Measurements from ENCODE around the gene KANK3.
"Not testable (repeated sequence)": the region's sequence is repeated elsewhere in the genome, so short reads cannot be mapped to it uniquely, and the experiment has no call there.

Gene KANK3

DNA sequence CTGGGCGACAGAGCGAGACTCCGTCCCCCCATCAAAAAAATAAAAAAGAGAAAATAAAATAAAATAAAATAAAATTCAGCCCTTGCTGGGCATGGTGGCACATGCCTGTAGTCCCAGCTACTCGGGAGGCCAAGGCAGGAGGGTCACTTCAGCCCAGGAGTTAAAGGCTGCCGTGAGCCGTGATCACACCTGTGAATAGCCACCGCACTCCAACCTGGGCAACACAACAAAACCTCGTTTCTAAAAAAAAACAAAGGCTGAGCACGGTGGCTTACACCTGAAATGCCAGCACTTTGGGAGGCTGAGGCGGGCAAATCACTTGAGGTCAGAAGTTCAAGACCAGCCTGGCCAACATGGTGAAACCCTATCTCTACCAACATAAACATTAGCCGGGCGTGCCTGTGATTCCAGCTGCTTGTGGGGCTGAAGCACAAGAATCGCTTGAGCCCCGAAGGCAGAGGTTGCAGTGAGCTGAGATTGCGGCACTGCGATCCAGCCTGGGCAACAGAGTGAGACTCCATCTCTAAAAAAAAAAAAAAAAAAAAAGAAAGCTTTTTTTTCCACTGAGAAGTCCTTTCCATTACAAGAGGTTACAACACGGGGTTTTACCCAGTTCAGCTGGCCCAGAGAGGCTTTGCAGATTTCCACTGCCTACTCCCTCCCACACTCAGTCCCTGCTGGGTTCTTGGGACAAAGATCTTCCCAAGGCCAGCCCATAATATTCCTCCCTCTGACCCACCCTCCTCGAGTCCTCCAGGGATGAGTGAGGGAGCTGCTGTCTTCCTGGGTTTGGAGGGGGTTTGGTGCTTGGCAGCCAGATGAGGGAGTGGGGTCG is 27.3 kb upstream of the KANK3 start:
- DNase-seq, result no peak

DNA sequence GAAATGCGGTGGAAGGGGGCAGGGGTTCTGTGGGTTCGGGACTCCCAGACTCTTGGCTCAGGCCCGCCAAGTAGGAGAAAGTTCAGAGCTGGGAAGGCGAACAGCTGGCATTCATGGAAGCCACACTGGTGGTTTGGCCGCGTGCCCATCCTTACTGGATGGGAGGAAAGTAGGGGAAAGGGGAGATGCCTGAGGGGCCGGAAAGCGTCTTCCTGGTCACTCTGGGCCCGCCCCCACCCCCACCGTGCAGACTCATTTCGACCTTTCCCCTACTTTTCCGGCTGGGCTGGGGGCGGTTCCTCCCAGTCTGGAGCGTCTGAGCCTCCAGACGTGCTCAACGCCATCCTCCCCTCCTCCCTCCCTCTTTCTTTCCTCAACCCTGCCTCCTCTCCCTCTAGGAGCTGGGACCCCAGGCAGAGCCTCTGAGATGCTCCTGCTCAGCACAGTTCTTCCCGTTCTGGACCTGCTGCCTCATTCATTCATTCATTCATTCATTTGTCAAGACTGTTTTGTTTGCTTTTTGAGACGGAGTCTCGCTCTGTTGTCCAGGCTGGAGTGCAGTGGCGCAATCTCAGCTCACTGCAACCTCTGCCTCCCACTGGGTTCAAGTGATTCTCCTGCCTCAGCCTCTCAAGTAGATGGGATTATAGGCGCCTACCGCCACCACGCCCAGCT is 24.4 kb upstream of the KANK3 start:
- no peak for DNase-seq

DNA sequence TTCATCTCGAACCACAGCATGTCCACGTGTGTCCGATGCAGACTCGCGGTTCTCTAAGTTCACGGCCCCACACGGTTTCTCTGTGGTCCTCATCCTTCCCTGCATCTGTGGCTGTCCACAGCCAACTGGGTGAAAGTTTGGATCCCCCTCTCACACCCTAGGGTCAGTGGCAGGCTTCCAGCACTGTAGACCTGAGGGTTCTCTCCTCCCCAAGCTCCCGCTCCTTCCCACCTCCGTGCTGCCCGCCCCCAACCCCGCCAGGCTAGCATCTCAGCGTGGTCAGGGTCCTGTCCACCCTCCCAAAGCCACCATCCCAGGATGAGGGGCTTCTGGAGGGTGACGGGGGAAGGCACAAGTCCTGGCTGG is 23.9 kb upstream of the KANK3 start:
- DNase-seq, result no peak

DNA sequence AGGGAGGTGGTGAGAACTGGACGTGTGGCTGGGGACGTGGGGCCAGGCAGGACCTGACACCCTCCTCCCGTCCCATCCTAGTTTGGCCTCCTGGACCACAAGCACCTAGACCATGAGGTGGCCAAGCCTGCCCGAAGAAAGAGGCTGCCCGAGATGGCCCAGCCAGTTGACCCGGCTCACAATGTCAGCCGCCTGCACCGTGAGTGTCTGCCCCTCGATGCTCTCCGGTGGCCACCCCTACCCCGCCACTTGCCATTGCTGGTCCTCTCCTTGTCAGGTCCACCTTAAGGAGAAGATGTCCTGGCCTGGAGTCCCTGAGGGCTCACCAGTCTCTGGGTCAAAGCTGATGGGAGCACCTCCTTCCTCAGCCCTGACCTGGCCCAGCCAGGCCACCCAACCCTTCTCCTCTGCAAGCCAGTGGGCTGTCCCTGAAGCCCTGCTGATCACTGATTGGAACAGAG is 23.1 kb upstream of the KANK3 start:
- DNase-seq, result no peak

DNA sequence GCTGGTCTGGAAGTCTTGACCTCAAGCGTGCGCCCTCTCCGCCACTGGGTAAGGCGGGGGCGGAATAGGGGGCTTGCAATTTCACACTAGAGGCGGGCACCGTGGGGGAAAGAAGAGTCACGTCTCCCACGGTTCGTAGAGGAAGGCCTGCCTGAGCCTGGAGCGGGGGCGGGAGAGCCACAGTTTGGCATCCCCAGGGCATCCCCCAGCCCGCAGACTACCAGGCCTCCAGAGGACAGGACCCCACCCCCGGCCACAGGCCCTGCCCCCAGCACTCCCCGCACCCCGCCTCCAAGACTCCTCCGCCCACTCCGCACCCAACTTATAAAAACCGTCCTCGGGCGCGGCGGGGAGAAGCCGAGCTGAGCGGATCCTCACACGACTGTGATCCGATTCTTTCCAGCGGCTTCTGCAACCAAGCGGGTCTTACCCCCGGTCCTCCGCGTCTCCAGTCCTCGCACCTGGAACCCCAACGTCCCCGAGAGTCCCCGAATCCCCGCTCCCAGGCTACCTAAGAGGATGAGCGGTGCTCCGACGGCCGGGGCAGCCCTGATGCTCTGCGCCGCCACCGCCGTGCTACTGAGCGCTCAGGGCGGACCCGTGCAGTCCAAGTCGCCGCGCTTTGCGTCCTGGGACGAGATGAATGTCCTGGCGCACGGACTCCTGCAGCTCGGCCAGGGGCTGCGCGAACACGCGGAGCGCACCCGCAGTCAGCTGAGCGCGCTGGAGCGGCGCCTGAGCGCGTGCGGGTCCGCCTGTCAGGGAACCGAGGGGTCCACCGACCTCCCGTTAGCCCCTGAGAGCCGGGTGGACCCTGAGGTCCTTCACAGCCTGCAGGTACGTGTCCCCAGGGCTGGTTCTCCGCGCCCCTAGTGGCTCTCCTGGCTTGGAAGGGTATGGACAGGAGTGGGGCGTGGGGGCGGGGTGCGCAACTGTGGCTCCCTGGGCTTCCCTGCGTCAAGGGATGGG is 21.0 kb upstream of the KANK3 start, which contains the start of gene ANGPTL4:
ANGPTL4 (plus strand) TSS at position 353 of the 969 bp plus-strand sequence; CDS start at position 520, 167 bp downstream.
- no peak for DNase-seq

DNA sequence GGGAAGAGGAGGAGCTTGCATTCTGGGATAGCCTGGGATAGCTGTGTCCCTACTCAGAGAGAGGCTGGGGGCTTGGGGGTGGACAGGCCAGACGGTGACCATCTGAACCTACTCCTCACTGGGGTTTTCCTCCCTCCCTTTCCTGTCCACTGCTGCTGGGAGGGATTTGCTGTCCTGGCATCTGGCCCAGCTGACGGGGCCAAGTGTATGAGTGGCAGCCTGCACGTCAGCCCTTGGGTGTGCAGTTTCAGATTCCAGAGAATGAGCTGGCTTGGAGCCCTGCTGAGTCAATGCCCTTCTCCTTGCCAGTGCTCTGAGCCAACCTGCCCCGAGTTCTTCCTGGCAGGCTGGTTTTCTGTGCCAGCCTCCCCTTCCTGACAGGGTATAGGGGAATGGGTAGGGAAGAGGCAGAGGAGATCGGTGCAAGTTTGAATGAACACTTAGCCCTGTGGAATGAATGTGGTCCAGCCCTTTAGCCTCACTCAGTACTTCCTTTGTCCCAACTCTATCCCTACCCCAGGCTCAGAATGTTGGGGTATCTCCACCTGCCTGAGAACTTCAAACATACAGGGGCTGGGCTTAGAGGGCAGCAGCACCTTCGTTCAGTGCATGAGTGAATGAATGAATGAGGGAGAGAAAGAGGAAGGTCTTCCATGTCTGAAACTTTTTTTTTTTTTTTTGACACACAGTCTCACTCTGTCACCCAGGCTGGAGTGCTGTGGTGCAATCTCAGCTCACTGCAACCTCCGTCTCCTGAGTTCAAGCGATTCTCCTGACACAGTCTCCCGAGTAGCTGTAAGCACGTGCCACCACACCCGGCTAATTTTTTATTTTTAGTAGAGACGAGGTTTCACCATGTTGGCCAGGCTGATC is 19.1 kb upstream of the KANK3 start:
- DNase-seq, result no peak

DNA sequence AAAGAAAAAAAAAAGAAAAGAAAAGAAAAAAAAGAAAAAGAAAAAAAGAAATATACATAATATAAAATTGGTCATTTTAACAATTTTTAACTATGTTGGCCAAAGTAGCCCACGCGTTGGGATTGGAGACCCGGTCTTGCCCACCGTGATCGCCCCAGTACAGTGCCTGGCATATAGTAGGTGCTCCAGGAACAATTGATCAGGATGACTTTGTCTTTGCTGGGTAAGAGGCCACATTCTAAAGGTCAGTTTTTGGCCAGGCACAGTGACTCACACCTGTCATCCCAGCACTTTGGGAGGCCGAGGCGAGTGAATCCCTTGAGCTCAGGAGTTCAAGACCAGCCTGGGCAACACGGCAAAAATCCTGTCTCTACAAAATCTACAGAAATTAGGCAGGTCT is 17.1 kb upstream of the KANK3 start:
- no peak for DNase-seq

DNA sequence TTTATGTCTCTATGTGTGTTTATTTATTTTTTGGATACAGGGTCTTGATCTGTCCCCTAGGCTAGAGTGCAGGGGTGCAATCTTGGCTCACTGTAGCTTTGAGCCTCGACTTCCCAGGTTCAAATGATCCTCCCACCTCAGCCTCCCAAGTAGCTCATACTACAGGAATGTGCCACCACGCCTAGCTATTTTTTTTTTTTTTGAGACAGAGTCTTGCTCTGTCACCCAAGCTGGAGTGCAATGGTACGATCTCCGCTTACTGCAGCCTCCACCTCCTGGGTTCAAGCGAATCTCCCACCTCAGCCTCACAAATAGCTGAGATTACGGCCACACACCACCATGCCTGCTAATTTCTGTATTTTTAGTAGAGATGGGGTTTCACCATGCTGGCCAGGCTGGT is 15.9 kb upstream of the KANK3 start:
- no peak for DNase-seq

DNA sequence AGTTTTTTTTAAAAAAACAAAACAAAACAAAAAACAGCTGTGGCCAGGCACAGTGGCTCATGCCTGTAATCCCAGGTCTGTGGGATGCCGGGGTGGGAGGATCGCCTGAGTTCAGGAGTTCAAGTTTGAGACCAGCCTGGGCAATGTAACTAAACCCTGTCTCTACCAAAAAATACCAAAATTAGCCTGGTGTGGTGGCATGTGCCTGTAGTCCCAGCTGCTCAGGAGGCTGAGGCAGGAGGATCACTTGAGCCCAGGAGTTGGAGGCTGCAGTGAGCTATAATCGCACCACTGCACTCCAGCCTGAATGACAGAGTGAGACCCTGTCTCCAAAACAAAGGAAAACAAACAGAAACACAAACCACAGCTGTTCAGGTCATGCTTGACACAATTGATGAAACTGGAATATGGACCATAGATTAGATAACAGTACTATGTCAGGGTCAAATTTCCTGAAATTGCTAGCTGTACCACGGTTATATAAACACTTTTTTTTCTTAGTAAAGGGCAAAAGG is 14.0 kb upstream of the KANK3 start:
- DNase-seq, result no peak

DNA sequence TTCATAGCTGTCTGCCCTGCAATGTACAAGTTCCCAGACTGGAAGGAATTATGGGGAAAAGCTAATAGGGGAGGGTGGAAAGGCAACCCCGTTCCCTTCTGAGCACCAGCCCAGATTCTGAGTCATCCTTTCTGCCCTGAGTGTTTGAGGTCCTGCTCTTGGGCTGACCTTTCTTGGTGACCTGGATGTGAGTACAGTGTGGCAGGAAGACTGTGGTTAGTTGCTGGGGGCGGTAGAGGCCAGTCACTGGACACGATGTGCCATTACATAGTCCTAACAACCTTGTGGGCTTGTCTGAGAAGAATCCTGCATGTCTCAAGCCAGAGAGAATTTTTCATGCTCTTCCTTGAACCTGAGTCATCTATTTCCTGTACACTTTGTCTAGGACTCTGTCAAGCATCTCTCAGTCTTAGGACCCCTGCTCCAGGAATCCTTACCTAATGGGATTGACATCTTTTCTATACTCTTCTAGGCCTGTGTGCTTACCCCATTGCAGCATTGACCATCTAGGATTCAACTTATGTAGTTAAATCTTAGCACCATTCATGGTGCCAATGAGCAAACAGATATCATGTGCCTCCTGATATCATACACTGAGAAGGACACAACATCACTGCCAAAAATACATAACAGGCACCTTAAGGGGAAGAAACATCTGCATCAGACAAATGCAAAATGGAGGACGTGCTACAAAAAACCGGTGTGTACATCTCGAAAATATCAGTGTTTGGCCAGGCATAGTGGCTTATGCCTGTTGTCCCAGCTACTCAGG is 12.8 kb upstream of the KANK3 start:
- no peak for DNase-seq

DNA sequence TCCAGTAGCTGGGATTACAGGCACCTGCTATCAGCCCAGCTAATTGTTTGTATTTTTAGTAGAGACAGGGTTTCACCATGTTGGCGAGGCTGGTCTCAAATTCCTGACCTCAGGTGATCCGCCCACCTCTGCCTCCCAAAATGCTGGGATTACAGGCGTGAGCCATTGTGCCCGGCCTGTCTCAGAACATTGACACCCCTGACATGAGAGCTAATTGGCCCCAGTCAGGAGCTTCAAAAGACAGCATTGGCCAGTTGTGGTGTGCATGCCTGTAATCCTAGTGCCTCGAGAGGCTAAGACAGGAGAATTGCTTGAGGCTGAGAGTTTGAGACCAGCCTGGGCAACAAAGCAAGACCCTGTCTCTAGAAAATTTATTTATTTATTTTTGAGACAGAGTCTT is 9.8 kb upstream of the KANK3 start:
- DNase-seq, result not testable (repeated sequence)

DNA sequence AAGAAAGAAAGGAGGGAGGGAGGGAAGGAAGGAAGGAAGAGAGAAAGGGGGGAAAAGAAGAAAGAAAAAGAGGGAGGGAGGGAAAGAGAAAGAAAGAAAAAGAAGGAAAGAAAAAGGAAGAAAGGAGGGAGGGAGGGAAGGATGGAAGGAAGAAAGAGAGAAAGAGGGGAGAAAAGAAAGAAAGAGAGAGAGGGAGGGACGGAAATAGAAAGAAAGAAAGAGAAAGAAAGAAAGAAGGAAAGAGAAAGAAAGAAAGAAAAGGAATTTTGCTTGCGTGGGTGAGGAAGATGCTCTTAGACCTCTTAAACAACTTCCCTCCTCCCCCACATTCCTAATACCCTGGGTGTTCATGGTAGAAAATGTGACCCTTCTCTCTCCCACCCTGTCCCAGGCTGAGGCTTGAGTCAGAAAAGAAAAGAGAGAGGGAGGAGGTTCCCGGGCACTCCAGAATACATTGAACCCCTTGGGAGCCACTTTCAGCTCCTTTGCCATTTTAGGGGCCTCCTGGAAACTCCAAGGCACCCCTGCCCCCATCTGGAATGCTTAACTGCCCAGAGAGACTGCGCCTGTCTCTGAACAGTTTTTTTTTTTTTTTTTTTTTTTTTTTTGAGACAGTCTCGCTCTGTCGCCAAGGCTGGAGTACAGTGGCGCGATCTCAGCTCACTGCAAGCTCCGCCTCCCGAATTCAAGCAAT is 9.2 kb upstream of the KANK3 start:
- no peak for DNase-seq

DNA sequence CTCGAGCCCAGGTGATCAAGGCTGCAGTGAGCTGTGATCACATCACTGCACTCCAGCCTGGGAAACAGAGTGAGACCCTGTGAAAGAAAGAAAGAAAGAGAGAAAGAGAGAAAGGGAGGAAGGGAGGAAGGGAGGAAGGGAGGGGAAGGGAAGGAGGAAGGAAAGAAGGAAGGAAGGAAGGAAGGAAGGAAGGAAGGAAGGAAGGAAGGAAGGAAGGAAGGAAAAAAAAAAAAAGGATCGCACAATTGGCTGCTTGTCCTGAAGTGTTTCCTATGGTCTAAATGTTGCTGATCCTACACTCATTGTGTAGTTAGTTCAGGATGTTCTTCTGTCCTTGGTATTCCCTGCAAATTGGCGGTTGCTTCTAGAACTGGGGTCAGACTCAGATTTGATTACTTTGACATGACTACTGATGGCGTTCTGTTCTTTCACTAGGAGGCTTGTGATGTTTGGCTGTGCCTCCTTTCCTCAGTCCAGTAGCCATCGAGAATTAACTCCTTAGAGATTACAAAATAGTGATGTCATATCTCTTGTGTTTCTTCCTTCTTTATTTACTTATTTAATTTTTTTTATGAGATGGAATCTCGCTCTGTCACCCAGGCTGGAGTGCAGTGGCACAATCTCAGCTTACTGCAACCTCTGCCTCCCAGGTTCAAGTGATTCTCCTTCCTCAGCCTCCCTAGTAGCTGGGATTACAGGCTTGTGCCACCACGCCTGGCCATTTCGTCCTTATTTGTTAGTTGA is 6.7 kb upstream of the KANK3 start:
- not testable (repeated sequence) for DNase-seq

DNA sequence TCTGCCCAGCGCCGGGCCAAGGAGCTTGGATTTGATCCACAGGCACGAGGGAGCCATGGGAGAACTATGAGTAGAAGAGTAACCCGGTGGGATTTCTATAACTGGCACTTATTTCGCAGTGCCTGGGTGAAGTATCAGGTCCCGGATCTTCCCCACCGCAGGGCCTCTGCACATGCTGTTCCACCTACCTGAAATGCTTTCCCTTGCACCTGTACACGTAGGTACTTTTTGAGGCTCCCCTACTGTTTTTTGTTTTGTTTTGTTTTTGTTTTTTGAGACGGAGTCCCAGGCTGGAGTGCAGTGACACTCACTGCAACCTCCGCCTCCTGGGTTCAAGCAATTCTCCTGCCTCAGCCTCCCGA is 402 bp upstream of the KANK3 start:
- no peak for DNase-seq

DNA sequence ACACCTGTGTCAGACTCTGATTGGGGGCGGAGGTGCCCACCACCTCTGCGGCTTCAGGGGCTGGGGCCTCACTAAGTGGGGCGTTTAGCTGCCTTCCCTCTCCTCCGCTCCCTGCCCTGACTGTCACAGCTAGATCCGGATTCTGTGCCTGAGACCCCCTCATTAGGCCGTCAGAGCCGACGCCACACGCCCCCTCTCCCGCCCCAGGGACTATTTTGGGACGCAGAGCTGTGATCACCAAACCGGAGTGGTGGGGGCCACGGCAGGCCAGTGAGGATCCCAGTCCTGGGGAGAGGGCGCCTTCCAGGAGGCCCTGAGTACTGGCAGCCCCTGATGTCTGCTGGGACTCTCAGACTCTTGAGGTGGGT is 762 bp downstream of the KANK3 start:
- no peak for DNase-seq

DNA sequence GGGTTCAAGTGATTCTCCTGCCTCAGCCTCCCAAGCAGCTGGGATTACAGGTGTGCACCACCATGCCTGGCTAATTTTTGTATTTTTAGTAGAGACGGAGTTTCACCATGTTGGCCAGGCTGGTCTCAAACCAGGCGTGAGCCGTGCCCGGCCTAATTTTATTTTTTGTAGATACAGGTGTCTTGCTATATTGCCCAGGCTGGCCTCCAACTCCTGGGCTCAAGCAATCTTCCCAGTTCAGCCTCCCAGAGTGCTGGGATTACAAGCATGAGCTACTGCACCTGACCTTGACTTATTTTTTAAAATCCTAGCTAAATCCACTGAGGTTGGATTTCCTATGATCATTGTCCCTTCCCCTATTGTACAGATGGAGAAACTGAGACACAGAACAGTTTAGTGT is 1.6 kb downstream of the KANK3 start:
- not testable (repeated sequence) for DNase-seq

DNA sequence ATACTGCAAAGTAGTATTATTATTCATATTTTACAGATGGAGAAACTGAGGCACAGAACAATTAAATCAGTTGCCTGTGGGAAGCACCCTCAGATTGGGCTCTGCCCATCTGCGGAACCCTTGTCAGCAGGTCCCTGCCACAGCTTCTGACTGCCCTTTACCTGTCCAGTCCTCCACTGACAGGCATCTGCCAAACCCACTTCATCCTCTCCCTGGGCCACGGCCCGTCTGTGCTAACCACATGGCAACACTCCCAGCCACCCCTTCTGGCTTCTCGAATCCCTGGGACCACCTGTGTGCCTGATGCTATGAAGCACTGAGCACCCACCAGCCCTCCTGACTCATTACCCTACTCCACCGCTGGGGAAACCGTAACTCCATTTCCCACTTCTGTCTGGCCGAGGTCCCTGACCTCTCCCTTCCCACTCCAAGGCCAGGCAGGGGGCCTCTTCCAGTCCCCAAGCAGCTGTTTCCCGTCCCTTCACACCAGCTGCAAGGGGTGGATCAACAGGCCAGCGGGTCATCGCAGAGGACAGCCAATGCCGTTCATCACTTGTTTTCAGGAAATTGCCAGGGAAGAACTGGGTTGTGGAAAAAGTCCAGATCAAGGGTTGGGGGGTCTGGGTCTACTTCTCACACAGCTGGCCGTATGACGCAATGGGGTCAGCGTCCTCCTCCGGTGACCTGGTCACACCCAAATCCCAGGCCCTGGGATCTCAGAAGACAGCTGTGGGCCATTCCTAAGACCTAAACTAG is 2.5 kb downstream of the KANK3 start:
- no peak for DNase-seq

DNA sequence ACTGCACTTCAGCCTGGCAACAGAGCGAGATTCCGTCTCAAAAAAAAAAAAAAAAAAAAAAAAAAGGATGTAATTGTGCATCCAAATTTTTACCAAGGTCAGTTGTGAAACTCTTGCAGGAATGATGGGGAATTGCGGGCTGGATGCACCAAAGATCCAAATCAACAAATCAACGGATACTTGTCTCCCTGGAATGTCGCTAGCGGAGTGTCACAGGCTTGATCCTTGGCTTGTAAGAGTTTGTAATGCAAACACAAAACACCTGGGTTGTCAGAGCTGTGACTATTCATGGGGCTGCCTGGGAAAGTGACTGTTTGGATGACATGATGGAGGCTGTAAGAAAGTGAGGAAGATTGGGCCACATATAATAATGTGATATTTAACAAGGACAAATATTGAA is 4.2 kb downstream of the KANK3 start:
- DNase-seq, result no peak

DNA sequence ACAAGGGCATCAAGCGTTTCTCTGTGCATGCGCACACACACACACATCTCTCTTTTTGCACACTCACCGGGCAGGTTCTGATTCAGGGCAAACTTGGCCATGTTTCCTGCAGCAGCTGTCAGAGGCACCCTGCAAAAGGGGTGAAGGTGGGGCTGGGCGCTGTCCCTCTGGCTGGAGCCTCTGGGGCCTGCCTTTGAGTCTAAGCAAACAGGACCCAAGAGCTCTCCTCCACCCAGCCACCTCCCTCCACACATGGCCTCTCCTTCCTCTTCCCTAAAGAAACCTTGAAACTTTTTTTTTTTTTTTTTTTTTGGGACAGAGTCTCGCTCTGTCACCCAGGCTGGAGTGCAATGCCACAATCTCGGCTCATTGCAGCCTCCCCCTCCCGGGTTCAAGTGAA is 5.3 kb downstream of the KANK3 start:
- DNase-seq, result no peak
